Kidney (tissue), 14 donors: ENCODE results near the gene UCK2. TPM values are rescaled to one million over a fixed set of nuclear protein-coding genes. Genes with fewer than 3 reads are reported as not detected.

Experiments used
- DNase-seq, 5 donors: peaks; one replicate each; pipeline ENCODE4 v3.0.0-alpha.2; 2013 to 2020
- FAIRE-seq: peaks from 2 replicates; lab custom pipeline; 2012; peaks lifted over from hg19 to GRCh38; lab: Jason Lieb, UNC
- H3K27ac ChIP-seq, 2 donors: one replicate each; pipeline ENCODE4 v1.7.0; 2013; ENCODE audit warnings: low read depth in 2 of 2, low read length in 2 of 2, inconsistent platforms in 1 of 2
- H3K27me3 ChIP-seq: one replicate; pipeline ENCODE4 v1.7.1; 2013; ENCODE audit warnings: low read length, inconsistent platforms; ENCODE audit not compliant: control insufficient read depth, insufficient read depth
- H3K36me3 ChIP-seq, 3 donors: one replicate each; pipeline versions ENCODE4 v1.7.0 to v1.7.1; 2013; ENCODE audit warnings: low read length in 3 of 3, control low read depth in 1 of 3, inconsistent platforms in 1 of 3; ENCODE audit not compliant: insufficient read depth in 3 of 3, control insufficient read depth in 2 of 3
- H3K4me1 ChIP-seq, 3 donors: one replicate each; pipeline versions ENCODE4 v1.7.0 to v1.7.1; 2013; ENCODE audit warnings: low read length in 3 of 3, inconsistent platforms in 1 of 3, low read depth in 1 of 3; ENCODE audit not compliant: control insufficient read depth in 2 of 3, insufficient read depth in 2 of 3
- H3K4me3 ChIP-seq, 3 donors: one replicate each; pipeline versions ENCODE4 v1.7.0 to v1.8.1; 2013; ENCODE audit warnings: low read length in 3 of 3, control low read depth in 1 of 3, inconsistent platforms in 1 of 3
- H3K9ac ChIP-seq, 3 donors: one replicate each; pipeline versions ENCODE4 v1.7.0 to v1.7.1; 2013; ENCODE audit warnings: low read length in 3 of 3, control low read depth in 1 of 3, inconsistent platforms in 1 of 3
- H3K9me3 ChIP-seq, 3 donors: one replicate each; pipeline versions ENCODE4 v1.7.0 to v1.7.1; 2013; ENCODE audit warnings: low read length in 3 of 3, control low read depth in 1 of 3, inconsistent platforms in 1 of 3; ENCODE audit not compliant: control insufficient read depth in 2 of 3, insufficient read depth in 1 of 3
- intact Hi-C: fragments of 100-400 bp; cut with DNase I; formaldehyde crosslinking; loops from one replicate; pipeline ENCODE4 v1.11.1; 2022
- polyA plus RNA-seq: library from polyadenylated mRNA; stranded (reverse); fragments of 350-450 nt; fragmentation: Illumina TruSeq; extraction: RNeasy Lipid Tissue Mini Kit (QIAGEN cat#74804); gene quantifications from one replicate; pipeline ENCODE4 v1.2.3, GENCODE V29; 2014; ENCODE audit warnings: low read depth, low replicate concordance; ENCODE audit not compliant: insufficient read depth
- total RNA-seq: library from RNA; stranded (reverse); fragmentation: NEBNext Ultra II Directional; extraction: Animal tissue kit (Norgen Biotek cat#: 25700); gene quantifications from one replicate; pipeline ENCODE4 v1.2.1, GENCODE V29; 2021
- TF ChIP-seq, protein P1 (sequence below): IDR thresholded peaks from 3 replicates; pipeline ENCODE4 v1.5.1; 2012; ENCODE audit warnings: mild to moderate bottlenecking, moderate library complexity, borderline replicate concordance; ENCODE audit not compliant: insufficient read depth; ENCODE audit errors: extremely low read depth
- donor health status: control.
- donor health status: control.
- donor health status: control.
- donor health status: control.
- donor health status: control.
- donor health status: DM: yes; HTN: yes; CAD: no.
- donor health status: Normal renal cell carcinoma (clear cell type).

The UCK2 gene
- total and polyA plus RNA-seq, 2 donors from 2014 or later = 8.2 to 18.7 TPM

DNA sequence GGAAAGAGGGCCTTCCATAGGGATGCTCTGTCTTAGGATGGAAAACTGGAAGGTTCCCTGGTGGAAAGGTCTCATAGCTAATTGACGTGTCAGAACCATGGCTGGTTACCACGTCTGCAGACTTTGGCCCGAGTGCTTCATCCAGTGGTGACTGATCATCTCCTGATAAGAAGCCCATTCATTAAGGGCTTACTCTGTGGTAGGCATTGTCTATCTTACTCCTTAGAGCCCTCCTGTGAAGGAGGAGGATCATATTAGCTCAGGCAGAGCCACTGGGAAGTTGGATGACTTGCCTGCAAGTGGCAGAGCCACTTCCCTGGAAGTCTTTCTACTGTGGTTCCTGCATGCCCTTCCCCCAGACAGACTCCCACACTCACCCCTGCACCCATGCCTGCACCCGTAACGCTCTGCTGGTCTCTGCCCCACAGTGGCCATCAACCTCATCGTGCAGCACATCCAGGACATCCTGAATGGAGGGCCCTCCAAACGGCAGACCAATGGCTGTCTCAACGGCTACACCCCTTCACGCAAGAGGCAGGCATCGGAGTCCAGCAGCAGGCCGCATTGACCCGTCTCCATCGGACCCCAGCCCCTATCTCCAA, 79.9 kb downstream of the UCK2 start:
- Histone ChIP-seq H3K4me1 (peaks cover 0 to 20% (median 1%) of the 10 kb centered on the region in 3 donors), H3K36me3 (peaks cover 0 to 2% (median 0%) of the 10 kb centered on the region in 3 donors), H3K4me3 (no peak overlapping the region), H3K27ac (no peak overlapping the region), H3K9me3 (no peaks in the 10 kb centered on the region), H3K27me3 (no peaks in the 10 kb centered on the region), H3K9ac (no peak overlapping the region)
- TF ChIP-seq, protein P1, sequence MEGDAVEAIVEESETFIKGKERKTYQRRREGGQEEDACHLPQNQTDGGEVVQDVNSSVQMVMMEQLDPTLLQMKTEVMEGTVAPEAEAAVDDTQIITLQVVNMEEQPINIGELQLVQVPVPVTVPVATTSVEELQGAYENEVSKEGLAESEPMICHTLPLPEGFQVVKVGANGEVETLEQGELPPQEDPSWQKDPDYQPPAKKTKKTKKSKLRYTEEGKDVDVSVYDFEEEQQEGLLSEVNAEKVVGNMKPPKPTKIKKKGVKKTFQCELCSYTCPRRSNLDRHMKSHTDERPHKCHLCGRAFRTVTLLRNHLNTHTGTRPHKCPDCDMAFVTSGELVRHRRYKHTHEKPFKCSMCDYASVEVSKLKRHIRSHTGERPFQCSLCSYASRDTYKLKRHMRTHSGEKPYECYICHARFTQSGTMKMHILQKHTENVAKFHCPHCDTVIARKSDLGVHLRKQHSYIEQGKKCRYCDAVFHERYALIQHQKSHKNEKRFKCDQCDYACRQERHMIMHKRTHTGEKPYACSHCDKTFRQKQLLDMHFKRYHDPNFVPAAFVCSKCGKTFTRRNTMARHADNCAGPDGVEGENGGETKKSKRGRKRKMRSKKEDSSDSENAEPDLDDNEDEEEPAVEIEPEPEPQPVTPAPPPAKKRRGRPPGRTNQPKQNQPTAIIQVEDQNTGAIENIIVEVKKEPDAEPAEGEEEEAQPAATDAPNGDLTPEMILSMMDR = no peak
- FAIRE-seq (no peak), DNase-seq (no peak)
- intact Hi-C loops = no loop called here

- H3K4me1 ChIP-seq = peaks cover 0 to 20% (median 6%) of the 10 kb centered on the region in 3 donors
- peaks cover 0 to 2% (median 0%) of the 10 kb centered on the region in 3 donors for H3K36me3 ChIP-seq
- FAIRE-seq (no peak), DNase-seq (peak in 2 of 5 donors; percentile 26 to 77)
- H3K9me3 ChIP-seq = no peaks in the 10 kb centered on the region
- H3K27ac ChIP-seq = peak overlapping the region in 1 of 2 donors; percentile 71
- peak overlapping the region in 1 of 3 donors; percentile 12 for H3K4me3 ChIP-seq
- no peaks in the 10 kb centered on the region for H3K27me3 ChIP-seq
- intact Hi-C loops = loop anchor here (5.0 to 10.0 kb wide), 2 partner anchors 176 to 309 kb away; no protein-coding TSS in a partner anchor
- no peak overlapping the region for H3K9ac ChIP-seq
- TF ChIP-seq, protein P1 = no peak
Measured at GRCh38 chr1:165910764-165911421, 83.5 kb downstream of the UCK2 start.

- peaks cover 0 to 2% (median 0%) of the 10 kb centered on the region in 3 donors for H3K36me3 ChIP-seq
- DNase-seq = no peak
- H3K27ac ChIP-seq = peak overlapping the region in 1 of 2 donors; percentile 44
- peaks cover 0 to 20% (median 6%) of the 10 kb centered on the region in 3 donors for H3K4me1 ChIP-seq
- H3K4me3 ChIP-seq = peak overlapping the region in 1 of 3 donors; percentile 12
- peak overlapping the region in 1 of 3 donors; percentile 16 for H3K9ac ChIP-seq
- FAIRE-seq = no peak
- no peaks in the 10 kb centered on the region for H3K27me3 ChIP-seq
- H3K9me3 ChIP-seq = no peaks in the 10 kb centered on the region
- intact Hi-C loops = loop anchor here (5.0 to 10.0 kb wide), 2 partner anchors 177 to 309 kb away; no protein-coding TSS in a partner anchor
- TF ChIP-seq, protein P1 = no peak
Measured at GRCh38 chr1:165911609-165912281, 84.3 kb downstream of the UCK2 start.
